ENCODE data around the gene AURKAIP1.

AURKAIP1 gene

DNA sequence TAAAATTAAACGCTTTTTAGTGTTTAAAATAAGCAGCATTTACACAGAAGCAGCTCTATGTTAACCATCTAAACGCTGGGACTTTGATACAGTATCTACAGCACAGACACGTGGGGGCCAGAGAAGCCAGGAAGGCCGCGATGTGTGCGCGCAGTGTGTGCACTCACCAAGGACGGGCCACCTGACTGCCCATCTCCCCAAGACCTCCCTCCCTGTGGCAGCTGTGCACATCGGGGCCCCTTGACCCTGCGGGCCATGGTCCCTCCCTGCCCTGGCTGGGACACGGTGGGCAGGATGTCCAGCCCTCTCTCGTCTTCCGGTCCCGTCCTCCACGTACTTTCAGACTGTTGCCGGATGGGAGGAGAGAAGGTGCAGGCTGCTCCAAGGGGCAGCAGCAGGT, 39.7 kb downstream of the AURKAIP1 start:
- FAIRE-seq (no peak), DNase-seq (ENCODE audit: low spot score) (no peak)

DNA sequence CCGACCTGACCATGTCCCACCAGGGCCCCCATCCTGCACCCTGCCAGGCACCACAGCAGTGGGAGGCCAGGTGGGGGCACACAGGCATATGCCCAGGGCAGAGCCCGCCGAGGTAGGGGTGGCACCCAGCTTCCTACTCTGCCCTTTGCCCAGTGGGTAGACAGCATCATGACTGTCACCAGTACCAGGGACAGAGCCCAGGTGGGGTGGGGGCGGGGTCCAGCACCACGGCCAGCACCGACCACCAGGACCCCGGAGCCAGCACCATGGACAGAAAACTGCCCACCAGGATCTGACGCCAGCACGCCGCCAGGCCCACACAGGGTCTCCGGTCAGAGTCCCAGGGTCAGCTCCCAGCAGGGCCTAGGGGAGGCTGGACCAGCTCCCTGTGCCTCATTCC, 40.2 kb downstream of the AURKAIP1 start:
- FAIRE-seq (no peak), DNase-seq (ENCODE audit: low spot score) (no peak)

GRCh38 chr1:1333551-1334241, 41.3 kb downstream of the AURKAIP1 start:
- FAIRE-seq (no peak), DNase-seq (ENCODE audit: low spot score) (no peak)

DNA sequence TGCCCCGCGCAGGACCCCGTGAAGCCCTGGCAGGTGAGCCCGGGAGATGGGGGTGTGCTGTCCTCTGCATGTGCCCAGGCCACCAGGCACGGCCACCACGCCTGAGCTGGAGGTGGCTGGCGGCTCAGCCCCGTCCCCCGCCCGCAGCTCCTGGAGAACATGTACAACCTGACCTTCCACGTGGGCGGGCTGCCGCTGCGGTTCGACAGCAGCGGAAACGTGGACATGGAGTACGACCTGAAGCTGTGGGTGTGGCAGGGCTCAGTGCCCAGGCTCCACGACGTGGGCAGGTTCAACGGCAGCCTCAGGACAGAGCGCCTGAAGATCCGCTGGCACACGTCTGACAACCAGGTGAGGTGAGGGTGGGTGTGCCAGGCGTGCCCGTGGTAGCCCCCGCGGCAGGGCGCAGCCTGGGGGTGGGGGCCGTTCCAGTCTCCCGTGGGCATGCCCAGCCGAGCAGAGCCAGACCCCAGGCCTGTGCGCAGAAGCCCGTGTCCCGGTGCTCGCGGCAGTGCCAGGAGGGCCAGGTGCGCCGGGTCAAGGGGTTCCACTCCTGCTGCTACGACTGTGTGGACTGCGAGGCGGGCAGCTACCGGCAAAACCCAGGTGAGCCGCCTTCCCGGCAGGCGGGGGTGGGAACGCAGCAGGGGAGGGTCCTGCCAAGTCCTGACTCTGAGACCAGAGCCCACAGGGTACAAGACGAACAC, 42.1 kb downstream of the AURKAIP1 start:
- FAIRE-seq (no peak), DNase-seq (ENCODE audit: low spot score) (no peak)

GRCh38 chr1:1332031-1332755, 42.8 kb downstream of the AURKAIP1 start:
- FAIRE-seq (no peak), DNase-seq (ENCODE audit: low spot score) (no peak)

DNA sequence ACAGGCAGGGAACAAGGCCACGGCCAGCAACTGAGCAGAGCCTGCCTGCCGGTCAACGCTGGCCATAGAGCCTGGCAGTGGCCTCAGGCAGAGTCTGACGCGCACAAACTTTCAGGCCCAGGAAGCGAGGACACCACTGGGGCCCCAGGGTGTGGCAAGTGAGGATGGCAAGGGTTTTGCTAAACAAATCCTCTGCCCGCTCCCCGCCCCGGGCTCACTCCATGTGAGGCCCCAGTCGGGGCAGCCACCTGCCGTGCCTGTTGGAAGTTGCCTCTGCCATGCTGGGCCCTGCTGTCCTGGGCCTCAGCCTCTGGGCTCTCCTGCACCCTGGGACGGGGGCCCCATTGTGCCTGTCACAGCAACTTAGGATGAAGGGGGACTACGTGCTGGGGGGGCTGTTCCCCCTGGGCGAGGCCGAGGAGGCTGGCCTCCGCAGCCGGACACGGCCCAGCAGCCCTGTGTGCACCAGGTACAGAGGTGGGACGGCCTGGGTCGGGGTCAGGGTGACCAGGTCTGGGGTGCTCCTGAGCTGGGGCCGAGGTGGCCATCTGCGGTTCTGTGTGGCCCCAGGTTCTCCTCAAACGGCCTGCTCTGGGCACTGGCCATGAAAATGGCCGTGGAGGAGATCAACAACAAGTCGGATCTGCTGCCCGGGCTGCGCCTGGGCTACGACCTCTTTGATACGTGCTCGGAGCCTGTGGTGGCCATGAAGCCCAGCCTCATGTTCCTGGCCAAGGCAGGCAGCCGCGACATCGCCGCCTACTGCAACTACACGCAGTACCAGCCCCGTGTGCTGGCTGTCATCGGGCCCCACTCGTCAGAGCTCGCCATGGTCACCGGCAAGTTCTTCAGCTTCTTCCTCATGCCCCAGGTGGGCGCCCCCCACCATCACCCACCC, 43.7 kb downstream of the AURKAIP1 start, which contains the start of gene TAS1R3:
Gene TAS1R3, plus strand, starts transcription at position 213 of the 898 bp plus-strand sequence. Its CDS starts 66 bp downstream, at position 279.
- DNase-seq (ENCODE audit: low spot score) (no peak), FAIRE-seq (no peak)

GRCh38 chr1:1330366-1331067, 44.5 kb downstream of the AURKAIP1 start:
- DNase-seq (ENCODE audit: low spot score), result no peak

DNA sequence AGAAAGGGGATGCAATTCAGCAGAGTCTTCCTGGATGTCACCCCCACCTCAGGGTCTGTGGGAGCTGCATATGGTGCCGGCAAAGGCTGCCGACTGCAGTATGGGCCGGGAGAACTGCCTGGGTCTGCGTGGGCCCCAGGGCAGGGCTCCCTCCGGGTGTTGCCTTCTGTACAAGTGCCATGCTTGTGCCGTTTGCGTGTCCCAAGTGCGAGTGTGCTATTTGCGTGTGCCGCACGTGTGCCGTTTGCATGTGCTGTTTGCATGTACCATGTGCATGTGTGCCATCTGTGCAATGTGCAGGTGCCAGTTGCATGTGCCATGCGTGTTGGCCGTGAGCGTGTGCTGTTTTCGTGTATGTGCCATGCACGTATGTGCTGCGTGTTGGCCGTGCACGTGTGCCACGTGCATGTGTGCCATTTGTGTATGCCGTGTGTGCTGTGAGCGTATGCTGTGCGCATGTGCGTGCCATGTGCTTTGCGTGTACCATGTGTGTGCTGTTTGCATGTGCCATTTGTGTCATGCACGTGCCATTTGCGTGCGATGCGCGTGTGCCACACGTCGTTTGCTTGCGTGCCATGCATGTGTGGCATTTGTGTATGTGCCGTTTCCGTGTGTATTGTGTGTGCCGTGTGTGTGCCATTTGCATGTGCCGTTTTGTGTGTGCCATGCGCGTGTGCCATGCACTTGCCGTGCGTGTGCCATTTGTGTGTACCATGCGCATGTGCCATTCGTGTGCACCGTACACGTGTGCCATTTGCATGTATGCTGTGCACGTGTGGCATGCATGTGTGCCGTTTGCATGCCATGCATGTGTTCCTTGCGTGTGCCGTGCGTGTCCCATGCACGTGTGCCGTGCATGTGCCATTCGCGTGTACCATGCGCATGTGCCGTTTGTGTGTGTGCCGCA, 45.5 kb downstream of the AURKAIP1 start:
- no peak for DNase-seq (ENCODE audit: low spot score)
- no peak for FAIRE-seq

More at GRCh38 chr1:1330366-1331067, 44.5 kb downstream of the AURKAIP1 start:
- no peak for FAIRE-seq

- no peak for DNase-seq (ENCODE audit: low spot score)
- FAIRE-seq, result no peak
These were observed 46.8 kb downstream of the AURKAIP1 start for GRCh38 chr1:1328254-1328653.

GRCh38 chr1:1327291-1327690, 47.7 kb downstream of the AURKAIP1 start:
- DNase-seq (ENCODE audit: low spot score) (no peak), FAIRE-seq (no peak)

DNA sequence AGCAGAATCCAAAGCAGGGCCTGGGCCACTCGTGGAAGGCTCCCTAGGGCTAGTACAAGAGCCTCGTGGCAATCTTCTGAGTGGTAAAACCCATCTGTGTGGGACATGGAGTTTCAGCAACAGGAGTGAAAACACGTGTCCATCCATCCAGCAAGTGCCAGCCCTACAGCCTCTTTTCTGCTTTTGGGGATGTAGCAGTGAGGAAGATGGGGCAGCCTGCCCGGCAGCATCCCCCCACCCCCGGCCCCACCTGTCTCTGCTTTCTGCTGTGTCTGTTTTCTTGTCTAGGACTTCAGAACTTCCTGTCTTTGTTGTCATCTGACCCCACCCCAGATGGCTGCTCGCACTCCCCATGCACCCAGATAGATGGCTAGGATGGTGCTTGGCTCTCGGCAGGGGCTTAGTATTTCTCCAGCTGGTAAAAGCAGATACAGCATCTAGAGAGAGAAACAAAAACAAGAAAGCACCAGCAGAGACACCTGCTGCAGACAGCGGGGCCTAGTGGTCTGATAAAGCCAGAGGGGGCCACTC, 48.9 kb downstream of the AURKAIP1 start:
- FAIRE-seq (no peak), DNase-seq (ENCODE audit: low spot score) (no peak)

GRCh38 chr1:1325288-1326074, 49.5 kb downstream of the AURKAIP1 start:
- no peak for DNase-seq (ENCODE audit: low spot score)
- FAIRE-seq, result no peak

GRCh38 chr1:1324524-1325287, 50.3 kb downstream of the AURKAIP1 start, which contains the start of the genes CPTP and INTS11:
Gene CPTP (plus strand): TSS chr1:1324802. CDS start chr1:1326911, 2,109 bp downstream.
Gene INTS11 (minus strand): TSS chr1:1324660. CDS start chr1:1324608, 52 bp downstream.
- DNase-seq (ENCODE audit: low spot score), result peak; percentile 83
- FAIRE-seq, result no peak

GRCh38 chr1:1324084-1324523, 50.9 kb downstream of the AURKAIP1 start:
- no peak for FAIRE-seq
- DNase-seq (ENCODE audit: low spot score), result no peak

All from RCC 7860 (cell line).